KOPT-K1 (cell line): ENCODE measurements around the gene IBTK.
"Not testable (repeated sequence)": the region's sequence is repeated elsewhere in the genome, so short reads cannot be mapped to it uniquely, and the experiment has no call there.

Source experiments
- H3K27ac ChIP-seq: fragments of 200-600 bp; sonication (generic); 2 replicates; pipeline ENCODE4 v1.5.1; 2016; ENCODE audit warnings: antibody characterized with exemption, mild to moderate bottlenecking, low read depth, low read length; ENCODE audit not compliant: poor library complexity, severe bottlenecking
- H3K36me3 ChIP-seq: fragments of 200-600 bp; sonication (generic); 2 replicates; pipeline ENCODE4 v1.5.1; 2017; ENCODE audit warnings: antibody characterized with exemption, mild to moderate bottlenecking, low read length, moderate library complexity; ENCODE audit not compliant: insufficient read depth
- H3K9me3 ChIP-seq: fragments of 200-600 bp; sonication (generic); 2 replicates; pipeline ENCODE4 v1.5.1; 2017; ENCODE audit warnings: antibody characterized with exemption, low read length, mild to moderate bottlenecking; ENCODE audit not compliant: insufficient read depth, poor library complexity, severe bottlenecking

The IBTK gene

GRCh38 chr6:82128973-82129372 lies 118.6 kb downstream of the IBTK start:
- H3K27ac ChIP-seq, H3K9me3 ChIP-seq, H3K36me3 ChIP-seq: not testable (repeated sequence)

GRCh38 chr6:82123632-82124031 lies 123.9 kb downstream of the IBTK start:
- Histone ChIP-seq H3K9me3 (no peaks in the 10 kb centered on the region), H3K36me3 (no peaks in the 10 kb centered on the region), H3K27ac (no peak overlapping the region)
